T-cell (primary cell): ENCODE data around the gene TBC1D22A. TPM values are rescaled to one million over a fixed set of nuclear protein-coding genes. Genes with fewer than 3 reads are reported as not detected.

Source experiments
- ATAC-seq, 4 experiments: fragments of 200-7000 bp in 3 of 4; fragments of 150-1000 bp in 1 of 4; cut with Tn5 transposase; replicated peaks in 1 of 4; 1 replicate in 3 of 4; 2 replicates in 1 of 4; pipeline ENCODE4 v1.10.0; 2021; ENCODE audit warnings: moderate library complexity in 3 of 4, mild to moderate bottlenecking in 2 of 4, moderate number of reproducible peaks in 1 of 4
- CTCF ChIA-PET, 2 donors: fragments of 300-600 bp; sonication (Branson Sonifier 250); formaldehyde crosslinking; loops; one replicate each; lab custom pipeline; 2022; ENCODE audit warnings: antibody characterized with exemption in 2 of 2; lab: Charles Lee
- POLR2A ChIA-PET, 2 donors: fragments of 300-600 bp; sonication (Branson Sonifier 250); formaldehyde crosslinking; loops; one replicate each; lab custom pipeline; 2022; ENCODE audit warnings: antibody characterized with exemption in 2 of 2; lab: Charles Lee
- DNase-seq, 35 experiments: peaks; one replicate each; pipeline versions ENCODE4 v3.0.0 to v3.0.0-alpha.2; 2013 to 2023
- H3K27ac ChIP-seq: one replicate; pipeline ENCODE4 v1.5.1; 2013; ENCODE audit warnings: low read length
- H3K27me3 ChIP-seq, 2 experiments: replicated peaks in 1 of 2; 1 replicate in 1 of 2; 2 replicates in 1 of 2; pipeline versions ENCODE4 v1.6.1 to v1.7.0; 2013; ENCODE audit warnings: low read length in 1 of 2, mixed read lengths in 1 of 2; ENCODE audit not compliant: control insufficient read depth in 2 of 2, insufficient read depth in 2 of 2; ENCODE audit errors: extremely low read depth in 1 of 2
- H3K36me3 ChIP-seq, 2 donors: 1 replicate in 1 of 2; 2 replicates in 1 of 2; pipeline versions ENCODE4 v1.6.1 to v1.7.0; 2013; ENCODE audit warnings: low read length in 1 of 2; ENCODE audit not compliant: control insufficient read depth in 2 of 2, insufficient read depth in 1 of 2; ENCODE audit errors: extremely low read depth in 1 of 2
- H3K4me1 ChIP-seq, 2 experiments: 1 replicate in 1 of 2; 2 replicates in 1 of 2; pipeline versions ENCODE4 v1.6.1 to v1.7.0; 2013; ENCODE audit warnings: low read length in 2 of 2, mixed read lengths in 1 of 2; ENCODE audit not compliant: insufficient read depth in 2 of 2, control insufficient read depth in 1 of 2; ENCODE audit errors: extremely low read depth in 1 of 2
- H3K4me3 ChIP-seq, 2 donors: 1 replicate in 1 of 2; 2 replicates in 1 of 2; pipeline versions ENCODE4 v1.5.1 to v1.7.0; 2013; ENCODE audit warnings: mild to moderate bottlenecking in 2 of 2, low read length in 1 of 2, moderate library complexity in 1 of 2; ENCODE audit not compliant: control insufficient read depth in 1 of 2; ENCODE audit errors: extremely low read depth in 1 of 2
- H3K9me3 ChIP-seq: 2 replicates; pipeline ENCODE4 v1.7.0; 2013
- H3K27ac Mint-ChIP-seq, 2 donors: one replicate each; pipeline ENCODE4 v1.8.0; 2020 to 2021; ENCODE audit warnings: mild to moderate bottlenecking in 2 of 2, mixed read lengths in 2 of 2
- H3K27me3 Mint-ChIP-seq, 2 donors: one replicate each; pipeline ENCODE4 v1.8.0; 2021 to 2022; ENCODE audit warnings: mixed read lengths in 2 of 2
- H3K36me3 Mint-ChIP-seq: one replicate; pipeline ENCODE4 v1.8.0; 2021; ENCODE audit warnings: mixed read lengths
- H3K4me1 Mint-ChIP-seq, 3 donors: one replicate each; pipeline ENCODE4 v1.8.0; 2020 to 2022; ENCODE audit warnings: mixed read lengths in 3 of 3, mild to moderate bottlenecking in 1 of 3
- H3K4me3 Mint-ChIP-seq, 3 donors: one replicate each; pipeline ENCODE4 v1.8.0; 2020 to 2022; ENCODE audit warnings: mild to moderate bottlenecking in 3 of 3, mixed read lengths in 3 of 3, moderate library complexity in 3 of 3
- H3K9me3 Mint-ChIP-seq, 3 donors: one replicate each; pipeline ENCODE4 v1.8.0; 2020 to 2022; ENCODE audit warnings: mixed read lengths in 3 of 3
- WGBS: methylation state at CpG from one replicate; pipeline ENCODE4 v1.1.5; 2013; ENCODE audit warnings: missing lambda C conversion rate; ENCODE audit not compliant: insufficient coverage; 5-methylcytosine and 5-hydroxymethylcytosine counted together
- total RNA-seq, 35 experiments: library from RNA in 6 of 35; stranded (reverse) in 6 of 35; fragments of 120-200 nt in 1 of 35; gene quantifications; one replicate each; pipeline versions ENCODE4 v1.2.1 to v1.2.4 and lab custom pipeline; 2013 to 2026

Gene TBC1D22A
- total RNA-seq, 5 donors from 2014 or later (not counting 1 experiment from before 2014, with no cell fraction given): 38.3 to 67.8 (median 57.7) TPM

GRCh38 chr22:47090591-47091245 lies 328.3 kb downstream of the TBC1D22A start:
- peaks cover 0 to 3% (median 2%) of the 10 kb centered on the region in 3 donors for H3K9me3 Mint-ChIP-seq
- no peaks in the 10 kb centered on the region for H3K36me3 ChIP-seq
- ATAC-seq: peak in 3 of 4 experiments; percentile 35 to 82 (median 42)
- H3K27me3 ChIP-seq: no peaks in the 10 kb centered on the region
- no peaks in the 10 kb centered on the region for H3K9me3 ChIP-seq
- POLR2A ChIA-PET: no interaction called here
- peaks cover 33% of the 10 kb centered on the region for H3K36me3 Mint-ChIP-seq
- H3K27ac ChIP-seq: no peak overlapping the region
- peaks cover 0 to 19% of the 10 kb centered on the region in 2 experiments for H3K4me1 ChIP-seq
- CTCF ChIA-PET: no interaction called here
- H3K4me3 ChIP-seq: peak overlapping the region; percentile 29 to 37
- peak overlapping the region; percentile 62 to 77 (median 66) for H3K4me3 Mint-ChIP-seq
- H3K27me3 Mint-ChIP-seq: no peaks in the 10 kb centered on the region
- peak overlapping the region; percentile 44 to 56 for H3K27ac Mint-ChIP-seq
- H3K4me1 Mint-ChIP-seq: peaks cover 49 to 54% (median 54%) of the 10 kb centered on the region in 3 donors
- peak in 32 of 35 experiments; percentile 13 to 87 (median 70) for DNase-seq
- WGBS: 34% methylated on average over 25 of the region's 29 CpGs

- H3K27me3 ChIP-seq: no peaks in the 10 kb centered on the region
- DNase-seq (peak in 10 of 35 experiments; percentile 7 to 82 (median 58)), ATAC-seq (peak in 1 of 4 experiments; percentile 64)
- H3K9me3 ChIP-seq: no peaks in the 10 kb centered on the region
- ChIA-PET CTCF (no interaction called here), POLR2A (no interaction called here)
- H3K4me1 ChIP-seq: peaks cover 0 to 19% of the 10 kb centered on the region in 2 experiments
- peaks cover 36% of the 10 kb centered on the region for H3K36me3 Mint-ChIP-seq
- H3K27ac Mint-ChIP-seq: peak overlapping the region; percentile 44 to 56
- WGBS: 37% methylated on average over 12 of the region's 21 CpGs
- H3K27ac ChIP-seq: no peak overlapping the region
- H3K4me3 ChIP-seq: peak overlapping the region; percentile 29 to 37
- peaks cover 49 to 56% (median 54%) of the 10 kb centered on the region in 3 donors for H3K4me1 Mint-ChIP-seq
- no peaks in the 10 kb centered on the region for H3K36me3 ChIP-seq
- peaks cover 0 to 3% (median 2%) of the 10 kb centered on the region in 3 donors for H3K9me3 Mint-ChIP-seq
- peak overlapping the region; percentile 62 to 77 (median 66) for H3K4me3 Mint-ChIP-seq
- H3K27me3 Mint-ChIP-seq: no peaks in the 10 kb centered on the region
These were observed 328.8 kb downstream of the TBC1D22A start for GRCh38 chr22:47091246-47091651.

GRCh38 chr22:47091921-47092700 lies 329.7 kb downstream of the TBC1D22A start:
- ChIA-PET POLR2A (no interaction called here), CTCF (no interaction called here)
- H3K4me3 Mint-ChIP-seq: peak overlapping the region in 1 of 3 donors; percentile 77

GRCh38 chr22:47092896-47093311 lies 330.5 kb downstream of the TBC1D22A start:
- H3K4me1 Mint-ChIP-seq: peaks cover 40 to 55% (median 54%) of the 10 kb centered on the region in 3 donors
- CTCF ChIA-PET: no interaction called here
- 96% methylated on average over 8 of the region's 9 CpGs for WGBS
- peaks cover 42% of the 10 kb centered on the region for H3K36me3 Mint-ChIP-seq
- no peak overlapping the region for H3K4me3 Mint-ChIP-seq
- no peak overlapping the region for H3K27ac ChIP-seq
- no peaks in the 10 kb centered on the region for H3K9me3 ChIP-seq
- DNase-seq (no peak), ATAC-seq (no peak)
- H3K4me3 ChIP-seq: no peak overlapping the region
- no peaks in the 10 kb centered on the region for H3K36me3 ChIP-seq
- peaks cover 0 to 19% of the 10 kb centered on the region in 2 experiments for H3K4me1 ChIP-seq
- POLR2A ChIA-PET: no interaction called here
- H3K27me3 ChIP-seq: no peaks in the 10 kb centered on the region
- peaks cover 0 to 3% (median 2%) of the 10 kb centered on the region in 3 donors for H3K9me3 Mint-ChIP-seq
- H3K27ac Mint-ChIP-seq: no peak overlapping the region
- H3K27me3 Mint-ChIP-seq: no peaks in the 10 kb centered on the region

More at GRCh38 chr22:47091921-47092700, 329.7 kb downstream of the TBC1D22A start:
- Histone ChIP-seq H3K27ac (no peak overlapping the region), H3K36me3 (no peaks in the 10 kb centered on the region), H3K27me3 (no peaks in the 10 kb centered on the region), H3K4me1 (peaks cover 0 to 19% of the 10 kb centered on the region in 2 experiments), H3K9me3 (no peaks in the 10 kb centered on the region), H3K4me3 (no peak overlapping the region)
- no peak for ATAC-seq
- DNase-seq: no peak
- peaks cover 0 to 3% (median 2%) of the 10 kb centered on the region in 3 donors for H3K9me3 Mint-ChIP-seq
- peak overlapping the region in 1 of 2 donors; percentile 33 for H3K27ac Mint-ChIP-seq
- H3K27me3 Mint-ChIP-seq: no peaks in the 10 kb centered on the region
- 95% methylated on average over 13 of the region's 16 CpGs for WGBS
- peaks cover 43 to 55% (median 54%) of the 10 kb centered on the region in 3 donors for H3K4me1 Mint-ChIP-seq
- peaks cover 42% of the 10 kb centered on the region for H3K36me3 Mint-ChIP-seq

DNA sequence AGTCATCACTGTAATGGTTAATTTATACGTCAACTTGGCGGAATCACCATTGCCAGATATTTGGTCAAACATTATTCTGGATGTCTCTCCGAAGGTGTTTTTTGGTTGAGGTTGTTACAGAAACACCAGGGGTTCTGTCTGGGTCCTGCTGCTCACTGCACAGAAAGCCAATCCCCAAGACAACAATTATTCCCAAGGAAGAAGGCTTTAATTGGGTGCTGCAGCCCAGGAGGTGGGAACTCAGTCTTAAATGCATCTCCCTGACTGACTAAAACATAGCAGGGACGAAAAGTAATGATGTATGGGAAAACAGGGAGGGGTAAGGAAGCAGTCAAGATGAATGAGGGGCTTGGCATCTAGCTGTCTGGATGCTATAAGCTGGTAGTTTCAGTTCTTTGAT lies 331.3 kb downstream of the TBC1D22A start:
- H3K4me1 Mint-ChIP-seq: peaks cover 32 to 47% (median 46%) of the 10 kb centered on the region in 3 donors
- H3K27ac Mint-ChIP-seq: no peak overlapping the region

GRCh38 chr22:47094861-47095330 lies 332.4 kb downstream of the TBC1D22A start:
- POLR2A ChIA-PET: no interaction called here
- H3K9me3 Mint-ChIP-seq: peaks cover 0 to 3% (median 2%) of the 10 kb centered on the region in 3 donors
- H3K4me1 ChIP-seq: peaks cover 0 to 17% of the 10 kb centered on the region in 2 experiments
- no peaks in the 10 kb centered on the region for H3K27me3 Mint-ChIP-seq
- peaks cover 38% of the 10 kb centered on the region for H3K36me3 Mint-ChIP-seq
- no peaks in the 10 kb centered on the region for H3K27me3 ChIP-seq
- no peaks in the 10 kb centered on the region for H3K9me3 ChIP-seq
- DNase-seq: no peak
- H3K4me3 ChIP-seq: no peak overlapping the region
- no peak overlapping the region for H3K27ac Mint-ChIP-seq
- H3K4me1 Mint-ChIP-seq: peaks cover 20 to 36% (median 35%) of the 10 kb centered on the region in 3 donors
- ATAC-seq: no peak
- CTCF ChIA-PET: no interaction called here
- H3K36me3 ChIP-seq: peaks cover 0 to 2% of the 10 kb centered on the region in 2 donors
- H3K27ac ChIP-seq: no peak overlapping the region
- no peak overlapping the region for H3K4me3 Mint-ChIP-seq
- 66% methylated on average over 5 of the region's 8 CpGs for whole genome bisulfite sequencing

More for the DNA sequence above, 331.3 kb downstream of the TBC1D22A start:
- H3K4me1 ChIP-seq: peaks cover 0 to 19% of the 10 kb centered on the region in 2 experiments
- H3K4me3 ChIP-seq: no peak overlapping the region
- no peaks in the 10 kb centered on the region for H3K9me3 ChIP-seq
- H3K36me3 Mint-ChIP-seq: peaks cover 38% of the 10 kb centered on the region
- no peaks in the 10 kb centered on the region for H3K27me3 Mint-ChIP-seq
- POLR2A ChIA-PET: no interaction called here
- DNase-seq (no peak), ATAC-seq (no peak)
- no peaks in the 10 kb centered on the region for H3K27me3 ChIP-seq
- 80% methylated on average over 1 of the region's 4 CpGs for WGBS
- H3K27ac ChIP-seq: no peak overlapping the region
- peaks cover 0 to 2% of the 10 kb centered on the region in 2 donors for H3K36me3 ChIP-seq
- H3K4me3 Mint-ChIP-seq: no peak overlapping the region
- CTCF ChIA-PET: no interaction called here
- H3K9me3 Mint-ChIP-seq: peaks cover 0 to 3% (median 2%) of the 10 kb centered on the region in 3 donors
